ENCODE results near the gene RDH12.

GRCh38 chr14:67695394-67695949 lies 6.2 kb upstream of the RDH12 start, which contains the start of gene RDH11:
- TF ChIP-seq ARNTL (CRISPR knock-in tag; IDR thresholded peaks at IDR 0.05; ENCODE audit: borderline replicate concordance, low read depth) (no peak), CSRNP3 (CRISPR knock-in tag; IDR thresholded peaks at IDR 0.05) (no peak), PATZ1 (CRISPR knock-in tag; IDR thresholded peaks at IDR 0.05; ENCODE audit: borderline replicate concordance) (peak; percentile 66; the same call in 1 of the 2 replicates), PPARA (CRISPR knock-in tag; IDR thresholded peaks at IDR 0.05; ENCODE audit: borderline replicate concordance) (no peak), RARB (CRISPR knock-in tag; IDR thresholded peaks at IDR 0.05) (no peak), ZFP30 (CRISPR knock-in tag; IDR thresholded peaks at IDR 0.05) (no peak), ISL1 (CRISPR knock-in tag; IDR thresholded peaks at IDR 0.05) (no peak), CREB5 (CRISPR knock-in tag; IDR thresholded peaks at IDR 0.05; ENCODE audit: low read depth) (no peak), TSHZ2 (CRISPR knock-in tag; IDR thresholded peaks at IDR 0.05) (no peak), GLIS3 (CRISPR knock-in tag; IDR thresholded peaks at IDR 0.05) (no peak), ZNF70 (CRISPR knock-in tag; IDR thresholded peaks at IDR 0.05) (no peak), ZFP3 (CRISPR knock-in tag; IDR thresholded peaks at IDR 0.05) (no peak), POU6F1 (CRISPR knock-in tag; IDR thresholded peaks at IDR 0.05; ENCODE audit: borderline replicate concordance, low read depth) (no peak)
